Measurements from ENCODE around the gene PTPRA. TPM values are rescaled to one million over a fixed set of nuclear protein-coding genes. Genes with fewer than 3 reads are reported as not detected.

PTPRA gene
- total RNA-seq, 1 donor from 2014 or later, result 67.0 TPM

DNA sequence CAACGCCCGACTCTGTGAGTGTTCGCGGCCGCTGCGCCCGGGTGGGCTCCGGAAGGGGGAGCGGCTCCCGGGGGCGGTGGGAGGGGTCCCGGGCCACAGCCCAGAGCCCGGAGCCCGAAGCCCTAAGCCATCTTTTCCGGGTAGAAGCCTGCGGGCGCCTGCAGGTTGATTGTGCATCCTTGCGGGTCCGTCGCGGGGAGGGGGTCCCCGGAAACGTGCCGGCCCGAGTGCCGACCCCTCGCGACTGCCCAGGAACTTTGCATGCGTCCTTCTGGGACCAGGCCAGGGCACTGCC, 413 bp downstream of the PTPRA start:
- Mint-ChIP-seq H3K9me3 (no peaks in the 10 kb centered on the region), H3K27me3 (ENCODE audit: low read depth) (peaks cover 28% of the 10 kb centered on the region), H3K36me3 (peaks cover 2% of the 10 kb centered on the region), H3K4me1 (peaks cover 36% of the 10 kb centered on the region), H3K4me3 (peak overlapping the region; percentile 88), H3K27ac (peak overlapping the region; percentile 34)
- TF ChIP-seq, protein P1, sequence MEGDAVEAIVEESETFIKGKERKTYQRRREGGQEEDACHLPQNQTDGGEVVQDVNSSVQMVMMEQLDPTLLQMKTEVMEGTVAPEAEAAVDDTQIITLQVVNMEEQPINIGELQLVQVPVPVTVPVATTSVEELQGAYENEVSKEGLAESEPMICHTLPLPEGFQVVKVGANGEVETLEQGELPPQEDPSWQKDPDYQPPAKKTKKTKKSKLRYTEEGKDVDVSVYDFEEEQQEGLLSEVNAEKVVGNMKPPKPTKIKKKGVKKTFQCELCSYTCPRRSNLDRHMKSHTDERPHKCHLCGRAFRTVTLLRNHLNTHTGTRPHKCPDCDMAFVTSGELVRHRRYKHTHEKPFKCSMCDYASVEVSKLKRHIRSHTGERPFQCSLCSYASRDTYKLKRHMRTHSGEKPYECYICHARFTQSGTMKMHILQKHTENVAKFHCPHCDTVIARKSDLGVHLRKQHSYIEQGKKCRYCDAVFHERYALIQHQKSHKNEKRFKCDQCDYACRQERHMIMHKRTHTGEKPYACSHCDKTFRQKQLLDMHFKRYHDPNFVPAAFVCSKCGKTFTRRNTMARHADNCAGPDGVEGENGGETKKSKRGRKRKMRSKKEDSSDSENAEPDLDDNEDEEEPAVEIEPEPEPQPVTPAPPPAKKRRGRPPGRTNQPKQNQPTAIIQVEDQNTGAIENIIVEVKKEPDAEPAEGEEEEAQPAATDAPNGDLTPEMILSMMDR (IDR thresholded peaks at IDR 0.05; ENCODE audit: unreplicated experiment), result no peak
- peak; percentile 55 to 71 for DNase-seq (ENCODE audit: low spot score in 2 of 2, unreplicated experiment in 2 of 2)

DNA sequence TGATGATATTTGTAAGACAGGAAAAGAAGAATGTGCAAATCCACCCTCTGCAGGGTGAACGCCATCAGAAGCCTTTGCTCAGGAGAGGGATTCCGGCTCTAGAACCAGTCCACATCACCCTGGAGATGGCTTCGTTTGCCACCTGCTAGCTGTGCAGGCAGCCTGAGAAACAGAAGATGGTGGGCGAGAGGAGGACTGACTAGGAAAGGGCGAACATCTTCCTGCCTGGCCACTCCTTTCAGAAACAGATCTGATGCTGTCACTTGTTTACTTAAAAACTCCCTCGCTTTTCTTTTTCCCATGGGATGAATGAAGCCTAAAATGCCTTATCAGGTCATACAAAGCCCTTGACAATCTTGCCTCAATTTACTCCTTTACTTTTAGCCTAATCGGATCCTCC, 1.2 kb downstream of the PTPRA start:
- Mint-ChIP-seq H3K27me3 (ENCODE audit: low read depth) (peaks cover 28% of the 10 kb centered on the region), H3K9me3 (no peaks in the 10 kb centered on the region), H3K4me3 (peak overlapping the region; percentile 88), H3K27ac (no peak overlapping the region), H3K4me1 (peaks cover 39% of the 10 kb centered on the region), H3K36me3 (peaks cover 2% of the 10 kb centered on the region)
- TF ChIP-seq, protein P1 (IDR thresholded peaks at IDR 0.05; ENCODE audit: unreplicated experiment), result no peak
- DNase-seq (ENCODE audit: low spot score in 2 of 2, unreplicated experiment in 2 of 2), result no peak

DNA sequence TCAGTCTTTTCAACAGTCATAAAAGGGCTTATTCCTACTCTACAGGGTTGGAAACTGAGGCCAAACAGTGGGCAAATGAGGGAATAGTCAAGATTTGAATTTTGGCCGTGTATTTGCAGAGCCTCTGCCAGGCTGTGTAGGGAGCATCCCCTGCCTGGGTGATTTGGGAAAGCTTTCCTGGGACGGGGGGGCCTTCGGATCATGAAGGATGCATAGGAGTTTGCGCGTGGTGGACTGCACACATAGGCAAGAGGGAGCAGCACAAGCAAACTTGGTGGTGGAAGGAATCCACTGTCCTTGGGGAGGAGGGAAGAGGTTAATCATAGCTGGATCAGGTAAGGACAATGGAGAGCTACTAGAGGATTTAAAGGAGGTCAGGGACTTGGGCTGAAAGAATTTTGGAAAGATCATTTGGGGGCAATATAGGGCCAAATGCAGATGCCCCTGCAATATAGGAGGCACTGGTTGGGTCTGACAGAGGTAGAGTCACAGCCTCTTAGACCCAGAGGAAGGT, 2.5 kb downstream of the PTPRA start:
- no peak overlapping the region for H3K27ac Mint-ChIP-seq
- peaks cover 2% of the 10 kb centered on the region for H3K36me3 Mint-ChIP-seq
- no peaks in the 10 kb centered on the region for H3K9me3 Mint-ChIP-seq
- no peak overlapping the region for H3K4me3 Mint-ChIP-seq
- peaks cover 36% of the 10 kb centered on the region for H3K4me1 Mint-ChIP-seq
- H3K27me3 Mint-ChIP-seq (ENCODE audit: low read depth), result peaks cover 22% of the 10 kb centered on the region
- TF ChIP-seq, protein P1 (IDR thresholded peaks at IDR 0.05; ENCODE audit: unreplicated experiment), result no peak
- DNase-seq (ENCODE audit: low spot score in 2 of 2, unreplicated experiment in 2 of 2), result no peak

DNA sequence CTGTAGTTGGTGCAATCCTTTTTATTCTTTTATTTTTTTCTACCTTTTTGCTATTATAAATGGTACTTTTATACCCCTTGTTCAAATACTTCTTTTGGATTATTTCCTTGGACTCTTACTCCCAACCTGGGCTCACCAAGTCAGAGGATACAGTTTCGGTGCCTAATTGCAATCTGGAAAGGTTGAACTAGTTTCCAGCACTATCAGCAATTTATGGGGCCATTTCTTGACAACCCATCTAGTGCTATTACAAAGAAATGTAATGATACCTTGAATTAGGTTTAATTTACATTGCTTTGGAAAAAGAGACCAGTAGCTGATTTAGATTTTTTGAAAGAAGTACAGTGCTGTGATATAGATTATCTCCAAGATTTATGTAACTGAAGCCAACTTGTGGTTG, 5.2 kb downstream of the PTPRA start:
- Mint-ChIP-seq H3K9me3 (no peaks in the 10 kb centered on the region), H3K4me3 (no peak overlapping the region), H3K36me3 (peaks cover 2% of the 10 kb centered on the region), H3K27me3 (ENCODE audit: low read depth) (no peaks in the 10 kb centered on the region), H3K4me1 (peaks cover 22% of the 10 kb centered on the region), H3K27ac (no peak overlapping the region)
- TF ChIP-seq, protein P1 (IDR thresholded peaks at IDR 0.05; ENCODE audit: unreplicated experiment), result no peak
- DNase-seq (ENCODE audit: low spot score in 2 of 2, unreplicated experiment in 2 of 2), result no peak

DNA sequence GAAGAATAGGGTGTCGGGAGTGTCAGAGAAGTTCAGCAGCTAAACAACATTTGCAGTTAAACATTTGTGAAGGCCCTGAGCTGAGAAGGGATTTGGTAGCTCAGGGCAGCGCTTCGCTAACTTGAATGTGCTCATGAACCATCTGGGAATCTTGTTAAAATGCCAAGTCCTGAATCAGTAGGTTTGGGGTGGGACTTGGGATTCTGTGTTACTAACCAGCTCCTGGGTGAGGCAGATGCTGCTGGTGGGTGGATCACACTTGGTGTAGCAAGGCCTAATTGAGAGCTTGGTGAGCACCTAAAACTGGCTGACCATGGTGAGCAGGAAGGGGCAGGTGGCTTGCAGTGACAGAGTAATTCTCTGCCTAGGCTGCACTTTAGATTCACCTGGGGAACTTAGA, 5.9 kb downstream of the PTPRA start:
- Mint-ChIP-seq H3K9me3 (no peaks in the 10 kb centered on the region), H3K36me3 (peaks cover 4% of the 10 kb centered on the region), H3K27me3 (ENCODE audit: low read depth) (no peaks in the 10 kb centered on the region), H3K4me1 (peaks cover 22% of the 10 kb centered on the region), H3K27ac (no peak overlapping the region), H3K4me3 (no peak overlapping the region)
- TF ChIP-seq, protein P1 (IDR thresholded peaks at IDR 0.05; ENCODE audit: unreplicated experiment), result no peak
- no peak for DNase-seq (ENCODE audit: low spot score in 2 of 2, unreplicated experiment in 2 of 2)

DNA sequence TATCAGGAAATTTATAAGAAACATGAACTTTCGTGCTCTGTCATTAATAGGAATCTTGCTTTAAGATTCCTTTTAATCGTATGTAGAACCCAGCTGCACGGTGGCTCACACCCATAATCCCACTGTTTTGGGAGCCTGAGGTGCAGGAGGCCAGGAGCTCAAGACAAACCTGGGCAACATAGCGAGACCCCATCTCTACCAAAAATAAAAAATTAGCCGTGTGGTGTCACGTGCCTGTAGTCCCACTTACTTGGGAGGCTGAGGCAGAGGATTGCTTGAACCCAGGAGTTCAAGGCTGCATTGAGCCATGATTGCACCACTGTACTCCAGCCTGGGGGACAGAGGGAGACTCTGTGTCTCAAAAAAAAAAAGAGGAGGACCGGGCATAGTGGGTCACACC, 7.4 kb downstream of the PTPRA start:
- no peak overlapping the region for H3K27ac Mint-ChIP-seq
- no peak overlapping the region for H3K4me3 Mint-ChIP-seq
- H3K27me3 Mint-ChIP-seq (ENCODE audit: low read depth), result no peaks in the 10 kb centered on the region
- no peak for DNase-seq (ENCODE audit: low spot score in 2 of 2, unreplicated experiment in 2 of 2)
- H3K36me3 Mint-ChIP-seq, result peaks cover 4% of the 10 kb centered on the region
- TF ChIP-seq, protein P1 (IDR thresholded peaks at IDR 0.05; ENCODE audit: unreplicated experiment), result no peak
- peaks cover 11% of the 10 kb centered on the region for H3K4me1 Mint-ChIP-seq
- H3K9me3 Mint-ChIP-seq, result no peaks in the 10 kb centered on the region

Measured in mesothelial cell of epicardium (in vitro differentiated cells).